A549 (cell line): ENCODE results near the gene IL4R. TPM values are rescaled to one million over a fixed set of nuclear protein-coding genes. Genes with fewer than 3 reads are reported as not detected.

Experiments
- ATAC-seq, 2 experiments: fragments of 200-7000 bp in 1 of 2; fragments of >200 bp in 1 of 2; cut with Nextera tagmentation in 1 of 2; cut with Tn5 transposase in 1 of 2; 3 replicates each; pipeline versions ENCODE4 v1.8.0 to v1.9.1; 2018 to 2020; ENCODE audit warnings: mild to moderate bottlenecking in 1 of 2, moderate library complexity in 1 of 2
- CTCF ChIA-PET: fragments of 300-600 bp; sonication (Branson Sonifier 250); formaldehyde crosslinking; extraction: SDS; loops from one replicate; lab custom pipeline; 2021; ENCODE audit warnings: antibody characterized with exemption, inconsistent platforms; lab: Yijun Ruan, JAX
- POLR2A ChIA-PET: fragments of 350-600 bp; formaldehyde crosslinking; extraction: SDS; loops from one replicate; lab custom pipeline; 2021; ENCODE audit warnings: antibody characterized with exemption, inconsistent platforms; lab: Yijun Ruan, JAX
- DNase-seq, 2 experiments: peaks; one replicate each; pipeline versions ENCODE4 v3.0.0 to v3.0.0-alpha.2; 2011 to 2016; ENCODE audit warnings: low read depth in 1 of 2, low spot score in 1 of 2
- FAIRE-seq: peaks from 2 replicates; lab custom pipeline; 2011; peaks lifted over from hg19 to GRCh38; lab: Jason Lieb, UNC
- H3K27ac ChIP-seq, 2 experiments: fragments of >200 bp; sonication (Bioruptor Twin); formaldehyde crosslinking; 3 replicates each; pipeline ENCODE4 v1.5.1; 2016 to 2017
- H3K4me1 ChIP-seq: fragments of >200 bp; sonication (Bioruptor Twin); formaldehyde crosslinking; 3 replicates; pipeline ENCODE4 v1.6.1; 2016
- H3K4me2 ChIP-seq: fragments of >200 bp; sonication (Bioruptor Twin); formaldehyde crosslinking; 3 replicates; pipeline ENCODE4 v1.6.1; 2016
- H3K4me3 ChIP-seq: fragments of >200 bp; sonication (Bioruptor Twin); formaldehyde crosslinking; 3 replicates; pipeline ENCODE4 v1.5.1; 2016
- H3K9me3 ChIP-seq: fragments of >200 bp; sonication (Bioruptor Twin); formaldehyde crosslinking; 3 replicates; pipeline ENCODE4 v1.6.1; 2016
- CBX8 ChIP-seq: fragments of 200-600 bp; sonication (generic); IDR thresholded peaks from 2 replicates; pipeline ENCODE4 v1.6.1; 2016
- EP300 ChIP-seq, 2 experiments: fragments of >200 bp; sonication (Bioruptor Twin); formaldehyde crosslinking; IDR thresholded peaks; 2 replicates in 1 of 2; 3 replicates in 1 of 2; pipeline ENCODE4 v1.6.1; 2016 to 2017
- FOSL2 ChIP-seq, 2 experiments: fragments of 450-650 bp in 1 of 2; fragments of >200 bp in 1 of 2; sonication (Bioruptor Twin) in 1 of 2; formaldehyde crosslinking; IDR thresholded peaks; 2 replicates each; pipeline versions ENCODE4 v1.5.0 to v1.6.1; 2016 to 2020; ENCODE audit warnings: mild to moderate bottlenecking in 1 of 2, moderate library complexity in 1 of 2
- HDAC2 ChIP-seq: fragments of 200-600 bp; sonication (generic); IDR thresholded peaks from 2 replicates; pipeline ENCODE4 v1.6.1; 2016
- HEYL ChIP-seq: fragments of 250-450 bp; sonication (Bioruptor Pico); IDR thresholded peaks from 2 replicates; pipeline ENCODE4 v1.8.0; 2021; ENCODE audit warnings: mild to moderate bottlenecking, moderate library complexity
- HOXA7 ChIP-seq: fragments of 250-450 bp; sonication (Bioruptor Pico); IDR thresholded peaks from 2 replicates; pipeline ENCODE4 v1.5.0; 2020; ENCODE audit warnings: mild to moderate bottlenecking, moderate library complexity
- HOXB13 ChIP-seq: fragments of 250-450 bp; sonication (Bioruptor Pico); IDR thresholded peaks from 2 replicates; pipeline ENCODE4 v1.5.0; 2020; ENCODE audit warnings: low read depth, mild to moderate bottlenecking, moderate library complexity
- NPAS2 ChIP-seq: fragments of 250-450 bp; sonication (Bioruptor Pico); IDR thresholded peaks from 2 replicates; pipeline ENCODE4 v1.8.0; 2022; ENCODE audit warnings: mild to moderate bottlenecking, moderate library complexity, borderline replicate concordance
- NR3C1 ChIP-seq: fragments of >200 bp; sonication (Bioruptor Twin); formaldehyde crosslinking; IDR thresholded peaks from 3 replicates; pipeline ENCODE4 v1.6.1; 2017
- PHF8 ChIP-seq: fragments of 200-600 bp; sonication (generic); IDR thresholded peaks from 2 replicates; pipeline ENCODE4 v1.6.1; 2016; ENCODE audit warnings: low read depth, mild to moderate bottlenecking, antibody characterized with exemption, moderate library complexity, borderline replicate concordance
- POLR2AphosphoS2 ChIP-seq: conservative IDR thresholded peaks from 2 replicates; pipeline ENCODE4 v1.6.1; 2012; ENCODE audit warnings: low read length, improper control_type of control experiment, inconsistent platforms
- RCOR1 ChIP-seq: fragments of 150-350 bp; IDR thresholded peaks from 2 replicates; pipeline ENCODE4 v1.6.1; 2014; ENCODE audit warnings: antibody characterized with exemption, low read length, low read depth
- RNF2 ChIP-seq: fragments of 200-600 bp; sonication (generic); IDR thresholded peaks from 2 replicates; pipeline ENCODE4 v1.6.1; 2016; ENCODE audit warnings: low read depth, mild to moderate bottlenecking, antibody characterized with exemption, moderate library complexity, borderline replicate concordance
- SMC3 ChIP-seq: fragments of >200 bp; sonication (Bioruptor Twin); formaldehyde crosslinking; IDR thresholded peaks from 3 replicates; pipeline ENCODE4 v1.6.1; 2018; ENCODE audit warnings: inconsistent platforms
- SREBF2 ChIP-seq: fragments of 450-650 bp; IDR thresholded peaks from 2 replicates; pipeline ENCODE4 v1.6.1; 2014; ENCODE audit warnings: mild to moderate bottlenecking, moderate library complexity
- TFCP2L1 ChIP-seq: fragments of 250-450 bp; sonication (Bioruptor Pico); IDR thresholded peaks from 2 replicates; pipeline ENCODE4 v1.5.0; 2021; ENCODE audit warnings: mild to moderate bottlenecking
- WGBS: methylation state at CpG from one replicate; pipeline ENCODE4 v1.1.6; 2017; ENCODE audit errors: missing lambda C conversion rate; 5-methylcytosine and 5-hydroxymethylcytosine counted together
- polyA plus RNA-seq, 4 experiments: library from polyadenylated mRNA; depleted of rRNA in 3 of 4; stranded (reverse); fragments of >200 nt; fragmentation: RNase III in 1 of 4; extraction: RNeasy Plus Mini Kit Qiagen cat#74134 plus additional on column Dnase treatment in 1 of 4; gene quantifications; 2 replicates in 3 of 4; 3 replicates in 1 of 4; pipeline ENCODE4 v1.2.3, GENCODE V29; 2011 to 2017
- TF ChIP-seq, protein P1 (sequence below): fragments of 250-450 bp; sonication (Bioruptor Pico); IDR thresholded peaks from 2 replicates; pipeline ENCODE4 v1.5.0; 2021; ENCODE audit warnings: mild to moderate bottlenecking, moderate library complexity, borderline replicate concordance
- TF ChIP-seq, protein P2 (sequence below): IDR thresholded peaks from 2 replicates; pipeline ENCODE4 v1.6.1; 2012
- TF ChIP-seq, protein P3 (sequence below): fragments of 450-650 bp; IDR thresholded peaks from 2 replicates; pipeline ENCODE4 v1.6.1; 2014; ENCODE audit warnings: antibody characterized with exemption
- TF ChIP-seq, protein P4 (sequence below): fragments of 200-600 bp; sonication (generic); IDR thresholded peaks from 2 replicates; pipeline ENCODE4 v1.6.1; 2016; ENCODE audit warnings: antibody characterized with exemption, mild to moderate bottlenecking, moderate library complexity
- TF ChIP-seq, protein P5 (sequence below): fragments of 150-350 bp; IDR thresholded peaks from 2 replicates; pipeline ENCODE4 v1.6.1; 2014; ENCODE audit warnings: low read depth, mild to moderate bottlenecking, low read length

IL4R gene
- polyA plus RNA-seq, 2 of the 4 experiments (the other 2 are of a cell fraction): 14.4 to 19.3 TPM

DNA sequence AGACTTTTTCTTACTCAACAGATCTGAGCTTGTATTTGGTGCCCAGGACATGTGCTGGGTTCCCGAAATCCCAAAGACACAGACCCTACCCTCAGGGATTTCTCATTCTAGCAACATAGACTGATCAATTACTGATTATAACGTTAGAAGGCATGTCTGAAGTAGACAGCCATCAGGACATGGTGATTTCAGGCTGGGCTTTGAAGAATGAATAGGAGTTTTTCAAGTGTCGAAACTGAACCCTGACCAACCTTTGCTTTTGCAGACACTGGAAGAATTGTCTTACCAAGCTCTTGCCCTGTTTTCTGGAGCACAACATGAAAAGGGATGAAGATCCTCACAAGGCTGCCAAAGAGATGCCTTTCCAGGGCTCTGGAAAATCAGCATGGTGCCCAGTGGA, 48.2 kb downstream of the IL4R start:
- Histone ChIP-seq H3K4me3 (no peak overlapping the region), H3K4me2 (no peak overlapping the region), H3K27ac (no peak overlapping the region), H3K4me1 (peaks cover 35% of the 10 kb centered on the region), H3K9me3 (peaks cover 5% of the 10 kb centered on the region; the same call in 1 of the 3 replicates)
- TF ChIP-seq, protein P1, sequence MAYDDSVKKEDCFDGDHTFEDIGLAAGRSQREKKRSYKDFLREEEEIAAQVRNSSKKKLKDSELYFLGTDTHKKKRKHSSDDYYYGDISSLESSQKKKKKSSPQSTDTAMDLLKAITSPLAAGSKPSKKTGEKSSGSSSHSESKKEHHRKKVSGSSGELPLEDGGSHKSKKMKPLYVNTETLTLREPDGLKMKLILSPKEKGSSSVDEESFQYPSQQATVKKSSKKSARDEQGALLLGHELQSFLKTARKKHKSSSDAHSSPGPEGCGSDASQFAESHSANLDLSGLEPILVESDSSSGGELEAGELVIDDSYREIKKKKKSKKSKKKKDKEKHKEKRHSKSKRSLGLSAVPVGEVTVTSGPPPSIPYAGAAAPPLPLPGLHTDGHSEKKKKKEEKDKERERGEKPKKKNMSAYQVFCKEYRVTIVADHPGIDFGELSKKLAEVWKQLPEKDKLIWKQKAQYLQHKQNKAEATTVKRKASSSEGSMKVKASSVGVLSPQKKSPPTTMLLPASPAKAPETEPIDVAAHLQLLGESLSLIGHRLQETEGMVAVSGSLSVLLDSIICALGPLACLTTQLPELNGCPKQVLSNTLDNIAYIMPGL (CRISPR knock-in tag): no peak
- TF ChIP-seq CBX8 (no peak), POLR2AphosphoS2 (no peak), NR3C1 (no peak), HOXB13 (no peak), PHF8 (no peak), HDAC2 (no peak), TFCP2L1 (CRISPR knock-in tag) (no peak), EP300 (IDR thresholded peaks at IDR 0.05) (no peak), FOSL2 (IDR thresholded peaks at IDR 0.05) (no peak), FOSL2 (CRISPR knock-in tag; IDR thresholded peaks at IDR 0.05) (no peak), SREBF2 (no peak), RCOR1 (no peak)
- TF ChIP-seq, protein P2, sequence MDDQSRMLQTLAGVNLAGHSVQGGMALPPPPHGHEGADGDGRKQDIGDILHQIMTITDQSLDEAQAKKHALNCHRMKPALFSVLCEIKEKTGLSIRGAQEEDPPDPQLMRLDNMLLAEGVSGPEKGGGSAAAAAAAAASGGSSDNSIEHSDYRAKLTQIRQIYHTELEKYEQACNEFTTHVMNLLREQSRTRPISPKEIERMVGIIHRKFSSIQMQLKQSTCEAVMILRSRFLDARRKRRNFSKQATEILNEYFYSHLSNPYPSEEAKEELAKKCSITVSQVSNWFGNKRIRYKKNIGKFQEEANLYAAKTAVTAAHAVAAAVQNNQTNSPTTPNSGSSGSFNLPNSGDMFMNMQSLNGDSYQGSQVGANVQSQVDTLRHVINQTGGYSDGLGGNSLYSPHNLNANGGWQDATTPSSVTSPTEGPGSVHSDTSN: no peak
- TF ChIP-seq, protein P3, sequence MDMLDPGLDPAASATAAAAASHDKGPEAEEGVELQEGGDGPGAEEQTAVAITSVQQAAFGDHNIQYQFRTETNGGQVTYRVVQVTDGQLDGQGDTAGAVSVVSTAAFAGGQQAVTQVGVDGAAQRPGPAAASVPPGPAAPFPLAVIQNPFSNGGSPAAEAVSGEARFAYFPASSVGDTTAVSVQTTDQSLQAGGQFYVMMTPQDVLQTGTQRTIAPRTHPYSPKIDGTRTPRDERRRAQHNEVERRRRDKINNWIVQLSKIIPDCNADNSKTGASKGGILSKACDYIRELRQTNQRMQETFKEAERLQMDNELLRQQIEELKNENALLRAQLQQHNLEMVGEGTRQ: no peak
- TF ChIP-seq, protein P4, sequence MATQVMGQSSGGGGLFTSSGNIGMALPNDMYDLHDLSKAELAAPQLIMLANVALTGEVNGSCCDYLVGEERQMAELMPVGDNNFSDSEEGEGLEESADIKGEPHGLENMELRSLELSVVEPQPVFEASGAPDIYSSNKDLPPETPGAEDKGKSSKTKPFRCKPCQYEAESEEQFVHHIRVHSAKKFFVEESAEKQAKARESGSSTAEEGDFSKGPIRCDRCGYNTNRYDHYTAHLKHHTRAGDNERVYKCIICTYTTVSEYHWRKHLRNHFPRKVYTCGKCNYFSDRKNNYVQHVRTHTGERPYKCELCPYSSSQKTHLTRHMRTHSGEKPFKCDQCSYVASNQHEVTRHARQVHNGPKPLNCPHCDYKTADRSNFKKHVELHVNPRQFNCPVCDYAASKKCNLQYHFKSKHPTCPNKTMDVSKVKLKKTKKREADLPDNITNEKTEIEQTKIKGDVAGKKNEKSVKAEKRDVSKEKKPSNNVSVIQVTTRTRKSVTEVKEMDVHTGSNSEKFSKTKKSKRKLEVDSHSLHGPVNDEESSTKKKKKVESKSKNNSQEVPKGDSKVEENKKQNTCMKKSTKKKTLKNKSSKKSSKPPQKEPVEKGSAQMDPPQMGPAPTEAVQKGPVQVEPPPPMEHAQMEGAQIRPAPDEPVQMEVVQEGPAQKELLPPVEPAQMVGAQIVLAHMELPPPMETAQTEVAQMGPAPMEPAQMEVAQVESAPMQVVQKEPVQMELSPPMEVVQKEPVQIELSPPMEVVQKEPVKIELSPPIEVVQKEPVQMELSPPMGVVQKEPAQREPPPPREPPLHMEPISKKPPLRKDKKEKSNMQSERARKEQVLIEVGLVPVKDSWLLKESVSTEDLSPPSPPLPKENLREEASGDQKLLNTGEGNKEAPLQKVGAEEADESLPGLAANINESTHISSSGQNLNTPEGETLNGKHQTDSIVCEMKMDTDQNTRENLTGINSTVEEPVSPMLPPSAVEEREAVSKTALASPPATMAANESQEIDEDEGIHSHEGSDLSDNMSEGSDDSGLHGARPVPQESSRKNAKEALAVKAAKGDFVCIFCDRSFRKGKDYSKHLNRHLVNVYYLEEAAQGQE: no peak
- FAIRE-seq (no peak), ATAC-seq (no peak), DNase-seq (no peak)
- ChIA-PET POLR2A (no interaction called here), CTCF (interaction anchor here (0.7 to 5.1 kb wide), 6 partner anchors 9 to 207 kb away, joined by 3 to 36 read pairs (median 5); no protein-coding TSS in a partner anchor)
- 84% methylated on average over 3 of the region's 3 CpGs for WGBS

DNA sequence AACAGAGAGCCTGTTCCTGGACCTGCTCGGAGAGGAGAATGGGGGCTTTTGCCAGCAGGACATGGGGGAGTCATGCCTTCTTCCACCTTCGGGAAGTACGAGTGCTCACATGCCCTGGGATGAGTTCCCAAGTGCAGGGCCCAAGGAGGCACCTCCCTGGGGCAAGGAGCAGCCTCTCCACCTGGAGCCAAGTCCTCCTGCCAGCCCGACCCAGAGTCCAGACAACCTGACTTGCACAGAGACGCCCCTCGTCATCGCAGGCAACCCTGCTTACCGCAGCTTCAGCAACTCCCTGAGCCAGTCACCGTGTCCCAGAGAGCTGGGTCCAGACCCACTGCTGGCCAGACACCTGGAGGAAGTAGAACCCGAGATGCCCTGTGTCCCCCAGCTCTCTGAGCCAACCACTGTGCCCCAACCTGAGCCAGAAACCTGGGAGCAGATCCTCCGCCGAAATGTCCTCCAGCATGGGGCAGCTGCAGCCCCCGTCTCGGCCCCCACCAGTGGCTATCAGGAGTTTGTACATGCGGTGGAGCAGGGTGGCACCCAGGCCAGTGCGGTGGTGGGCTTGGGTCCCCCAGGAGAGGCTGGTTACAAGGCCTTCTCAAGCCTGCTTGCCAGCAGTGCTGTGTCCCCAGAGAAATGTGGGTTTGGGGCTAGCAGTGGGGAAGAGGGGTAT, 48.9 kb downstream of the IL4R start:
- Histone ChIP-seq H3K27ac (peak overlapping the region in 1 of 2 experiments; percentile 83; a peak in 3 of 6 replicates), H3K4me2 (no peak overlapping the region), H3K9me3 (peaks cover 5% of the 10 kb centered on the region; the same call in 1 of the 3 replicates), H3K4me1 (peaks cover 37% of the 10 kb centered on the region), H3K4me3 (no peak overlapping the region)
- ChIA-PET POLR2A (no interaction called here), CTCF (interaction anchor here (0.7 to 5.1 kb wide), 2 partner anchors 23 to 127 kb away, joined by 4 to 36 read pairs; no protein-coding TSS in a partner anchor)
- DNase-seq: no peak
- no peak for ATAC-seq
- WGBS: 96% methylated on average over 15 of the region's 16 CpGs
- FAIRE-seq: no peak
- TF ChIP-seq SREBF2: no peak
- no peak for TF ChIP-seq RNF2
- no peak for TF ChIP-seq NPAS2 (CRISPR knock-in tag)
- TF ChIP-seq, protein P2: no peak
- TF ChIP-seq, protein P4: no peak
- TF ChIP-seq SMC3: no peak
- no peak for TF ChIP-seq HEYL (CRISPR knock-in tag)
- TF ChIP-seq, protein P5, sequence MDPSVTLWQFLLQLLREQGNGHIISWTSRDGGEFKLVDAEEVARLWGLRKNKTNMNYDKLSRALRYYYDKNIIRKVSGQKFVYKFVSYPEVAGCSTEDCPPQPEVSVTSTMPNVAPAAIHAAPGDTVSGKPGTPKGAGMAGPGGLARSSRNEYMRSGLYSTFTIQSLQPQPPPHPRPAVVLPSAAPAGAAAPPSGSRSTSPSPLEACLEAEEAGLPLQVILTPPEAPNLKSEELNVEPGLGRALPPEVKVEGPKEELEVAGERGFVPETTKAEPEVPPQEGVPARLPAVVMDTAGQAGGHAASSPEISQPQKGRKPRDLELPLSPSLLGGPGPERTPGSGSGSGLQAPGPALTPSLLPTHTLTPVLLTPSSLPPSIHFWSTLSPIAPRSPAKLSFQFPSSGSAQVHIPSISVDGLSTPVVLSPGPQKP: no peak
- TF ChIP-seq HOXA7: no peak
- TF ChIP-seq FOSL2 (IDR thresholded peaks at IDR 0.05): no peak
- no peak for TF ChIP-seq FOSL2 (CRISPR knock-in tag; IDR thresholded peaks at IDR 0.05)
